ENCODE measurements around the gene RAVER2.

DNA sequence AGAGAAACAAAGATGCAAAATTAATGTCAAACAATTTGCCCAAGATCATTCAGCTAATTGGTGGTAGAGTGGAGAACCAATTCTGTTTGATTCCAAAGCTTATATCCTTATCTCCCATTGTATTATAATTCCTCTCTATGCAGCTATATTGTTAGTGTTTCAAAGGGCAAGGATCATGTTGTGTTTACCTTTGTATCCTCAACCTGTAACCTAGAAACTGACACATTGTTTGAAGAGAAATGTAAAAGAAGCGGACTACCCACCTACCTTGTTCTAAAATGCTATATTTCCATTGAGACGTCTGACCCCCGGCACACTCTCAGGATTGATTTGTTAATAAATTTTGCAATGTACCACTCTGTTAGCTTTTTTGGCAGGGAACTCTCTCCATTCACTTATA is 9.3 kb downstream of the RAVER2 start:
- TF ChIP-seq EZH2 (IDR thresholded peaks at IDR 0.05; ENCODE audit: insufficient read depth, poor library complexity, severe bottlenecking) (no peak), EZH2phosphoT487 (IDR thresholded peaks at IDR 0.05; ENCODE audit: insufficient read depth, low read depth) (no peak)

Data from GM23248 (cell line).